Liver (tissue), 3 donors: ENCODE measurements around the gene GLB1L3.

Experiments
- SP1 ChIP-seq: IDR thresholded peaks from 2 replicates; pipeline ENCODE4 v1.6.1; 2018; ENCODE audit warnings: antibody characterized with exemption, mild to moderate bottlenecking
- TF ChIP-seq, protein P1 (sequence below): fragments of 150-350 bp; IDR thresholded peaks from 2 replicates; pipeline ENCODE4 v1.5.1; 2017; ENCODE audit warnings: improper control_type of control experiment, low read depth, low read length; ENCODE audit not compliant: missing input control
- TF ChIP-seq, protein P2 (sequence below): IDR thresholded peaks from 2 replicates; pipeline ENCODE4 v1.6.1; 2016; ENCODE audit warnings: antibody characterized with exemption
- TF ChIP-seq, protein P3 (sequence below): IDR thresholded peaks from 2 replicates; pipeline ENCODE4 v1.6.1; 2016; ENCODE audit warnings: antibody characterized with exemption, mild to moderate bottlenecking
- donor health status: healthy.
- donor health status: healthy.

DNA sequence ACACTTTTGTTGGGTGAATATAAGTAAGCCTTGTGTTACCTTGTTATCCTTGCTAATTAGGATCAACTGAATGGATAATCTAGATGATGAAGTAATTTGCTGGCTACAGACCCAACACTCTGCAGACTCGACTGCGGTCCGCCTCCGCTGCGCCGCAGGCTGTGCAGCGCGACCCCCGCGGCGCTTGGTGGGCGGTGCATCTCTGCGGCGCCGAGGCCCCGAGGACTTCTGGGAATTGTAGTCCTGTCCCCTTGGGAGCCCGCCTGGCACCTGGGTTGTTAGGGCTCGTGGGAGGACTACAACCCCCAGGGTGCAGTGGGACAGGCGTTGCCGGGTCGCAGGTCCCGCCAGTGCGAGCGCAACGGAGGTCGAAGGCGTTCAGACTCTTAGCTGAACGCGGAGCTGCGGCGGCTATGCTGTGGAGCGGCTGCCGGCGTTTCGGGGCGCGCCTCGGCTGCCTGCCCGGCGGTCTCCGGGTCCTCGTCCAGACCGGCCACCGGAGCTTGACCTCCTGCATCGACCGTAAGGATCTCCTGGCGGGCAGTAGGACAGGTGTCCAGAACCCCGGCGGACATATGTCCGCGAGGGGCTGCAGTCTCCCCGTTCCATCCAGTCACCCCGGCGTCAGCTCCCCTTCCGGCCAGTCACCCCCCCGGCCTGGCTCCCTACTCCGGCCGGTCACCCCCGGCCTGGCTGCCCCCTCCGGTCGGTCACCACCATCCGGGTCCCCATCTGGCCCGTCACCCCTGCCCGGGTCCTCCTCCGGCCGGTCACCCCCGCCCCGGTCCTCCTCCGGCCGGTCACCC, 22.8 kb upstream of the GLB1L3 start, which contains the start of the genes ACAD8 and THYN1:
- TF ChIP-seq, protein P1, sequence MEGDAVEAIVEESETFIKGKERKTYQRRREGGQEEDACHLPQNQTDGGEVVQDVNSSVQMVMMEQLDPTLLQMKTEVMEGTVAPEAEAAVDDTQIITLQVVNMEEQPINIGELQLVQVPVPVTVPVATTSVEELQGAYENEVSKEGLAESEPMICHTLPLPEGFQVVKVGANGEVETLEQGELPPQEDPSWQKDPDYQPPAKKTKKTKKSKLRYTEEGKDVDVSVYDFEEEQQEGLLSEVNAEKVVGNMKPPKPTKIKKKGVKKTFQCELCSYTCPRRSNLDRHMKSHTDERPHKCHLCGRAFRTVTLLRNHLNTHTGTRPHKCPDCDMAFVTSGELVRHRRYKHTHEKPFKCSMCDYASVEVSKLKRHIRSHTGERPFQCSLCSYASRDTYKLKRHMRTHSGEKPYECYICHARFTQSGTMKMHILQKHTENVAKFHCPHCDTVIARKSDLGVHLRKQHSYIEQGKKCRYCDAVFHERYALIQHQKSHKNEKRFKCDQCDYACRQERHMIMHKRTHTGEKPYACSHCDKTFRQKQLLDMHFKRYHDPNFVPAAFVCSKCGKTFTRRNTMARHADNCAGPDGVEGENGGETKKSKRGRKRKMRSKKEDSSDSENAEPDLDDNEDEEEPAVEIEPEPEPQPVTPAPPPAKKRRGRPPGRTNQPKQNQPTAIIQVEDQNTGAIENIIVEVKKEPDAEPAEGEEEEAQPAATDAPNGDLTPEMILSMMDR = peak; percentile 51
- TF ChIP-seq SP1 = peak; percentile 74
- TF ChIP-seq, protein P2, sequence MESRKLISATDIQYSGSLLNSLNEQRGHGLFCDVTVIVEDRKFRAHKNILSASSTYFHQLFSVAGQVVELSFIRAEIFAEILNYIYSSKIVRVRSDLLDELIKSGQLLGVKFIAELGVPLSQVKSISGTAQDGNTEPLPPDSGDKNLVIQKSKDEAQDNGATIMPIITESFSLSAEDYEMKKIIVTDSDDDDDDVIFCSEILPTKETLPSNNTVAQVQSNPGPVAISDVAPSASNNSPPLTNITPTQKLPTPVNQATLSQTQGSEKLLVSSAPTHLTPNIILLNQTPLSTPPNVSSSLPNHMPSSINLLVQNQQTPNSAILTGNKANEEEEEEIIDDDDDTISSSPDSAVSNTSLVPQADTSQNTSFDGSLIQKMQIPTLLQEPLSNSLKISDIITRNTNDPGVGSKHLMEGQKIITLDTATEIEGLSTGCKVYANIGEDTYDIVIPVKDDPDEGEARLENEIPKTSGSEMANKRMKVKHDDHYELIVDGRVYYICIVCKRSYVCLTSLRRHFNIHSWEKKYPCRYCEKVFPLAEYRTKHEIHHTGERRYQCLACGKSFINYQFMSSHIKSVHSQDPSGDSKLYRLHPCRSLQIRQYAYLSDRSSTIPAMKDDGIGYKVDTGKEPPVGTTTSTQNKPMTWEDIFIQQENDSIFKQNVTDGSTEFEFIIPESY = peak; percentile 60
- TF ChIP-seq, protein P3, sequence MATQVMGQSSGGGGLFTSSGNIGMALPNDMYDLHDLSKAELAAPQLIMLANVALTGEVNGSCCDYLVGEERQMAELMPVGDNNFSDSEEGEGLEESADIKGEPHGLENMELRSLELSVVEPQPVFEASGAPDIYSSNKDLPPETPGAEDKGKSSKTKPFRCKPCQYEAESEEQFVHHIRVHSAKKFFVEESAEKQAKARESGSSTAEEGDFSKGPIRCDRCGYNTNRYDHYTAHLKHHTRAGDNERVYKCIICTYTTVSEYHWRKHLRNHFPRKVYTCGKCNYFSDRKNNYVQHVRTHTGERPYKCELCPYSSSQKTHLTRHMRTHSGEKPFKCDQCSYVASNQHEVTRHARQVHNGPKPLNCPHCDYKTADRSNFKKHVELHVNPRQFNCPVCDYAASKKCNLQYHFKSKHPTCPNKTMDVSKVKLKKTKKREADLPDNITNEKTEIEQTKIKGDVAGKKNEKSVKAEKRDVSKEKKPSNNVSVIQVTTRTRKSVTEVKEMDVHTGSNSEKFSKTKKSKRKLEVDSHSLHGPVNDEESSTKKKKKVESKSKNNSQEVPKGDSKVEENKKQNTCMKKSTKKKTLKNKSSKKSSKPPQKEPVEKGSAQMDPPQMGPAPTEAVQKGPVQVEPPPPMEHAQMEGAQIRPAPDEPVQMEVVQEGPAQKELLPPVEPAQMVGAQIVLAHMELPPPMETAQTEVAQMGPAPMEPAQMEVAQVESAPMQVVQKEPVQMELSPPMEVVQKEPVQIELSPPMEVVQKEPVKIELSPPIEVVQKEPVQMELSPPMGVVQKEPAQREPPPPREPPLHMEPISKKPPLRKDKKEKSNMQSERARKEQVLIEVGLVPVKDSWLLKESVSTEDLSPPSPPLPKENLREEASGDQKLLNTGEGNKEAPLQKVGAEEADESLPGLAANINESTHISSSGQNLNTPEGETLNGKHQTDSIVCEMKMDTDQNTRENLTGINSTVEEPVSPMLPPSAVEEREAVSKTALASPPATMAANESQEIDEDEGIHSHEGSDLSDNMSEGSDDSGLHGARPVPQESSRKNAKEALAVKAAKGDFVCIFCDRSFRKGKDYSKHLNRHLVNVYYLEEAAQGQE = peak; percentile 83
